ENCODE data around the gene RABEP2. TPM values are rescaled to one million over a fixed set of nuclear protein-coding genes. Genes with fewer than 3 reads are reported as not detected.

Gene RABEP2
- total and polyA plus RNA-seq, 9 of the 15 experiments (the other 6 are each of a cell fraction or from before 2014, with no cell fraction given), result 0.15 to 13.4 (median 3.5) TPM

GRCh38 chr16:28950648-28951409, 25.8 kb upstream of the RABEP2 start, which contains the start of gene NFATC2IP (continued):
- TF ChIP-seq ZNF184 (CRISPR knock-in tag; IDR thresholded peaks at IDR 0.05), result no peak
- TF ChIP-seq ZNF354B (CRISPR knock-in tag; IDR thresholded peaks at IDR 0.05), result no peak
- TF ChIP-seq BMI1 (IDR thresholded peaks at IDR 0.05; ENCODE audit: low read length), result no peak
- TF ChIP-seq RAD51 (IDR thresholded peaks at IDR 0.05; ENCODE audit: borderline replicate concordance, low read depth), result no peak
- TF ChIP-seq ZNF407 (IDR thresholded peaks at IDR 0.05; ENCODE audit: low read depth), result no peak
- TF ChIP-seq ZBTB17 (CRISPR knock-in tag; IDR thresholded peaks at IDR 0.05), result no peak
- peak; percentile 97 for TF ChIP-seq ELF1 (tag; IDR thresholded peaks at IDR 0.05)
- peak; percentile 45 for TF ChIP-seq USF1 (CRISPR knock-in tag; IDR thresholded peaks at IDR 0.05)
- no peak for TF ChIP-seq NFE2L1 (tag; IDR thresholded peaks at IDR 0.05; ENCODE audit: borderline replicate concordance, low read depth)
- no peak for TF ChIP-seq BCOR (IDR thresholded peaks at IDR 0.05)
- peak; percentile 93 for TF ChIP-seq ARID3A (IDR thresholded peaks at IDR 0.05; ENCODE audit: borderline replicate concordance, low read depth, low read length)
- TF ChIP-seq ETS1 (conservative IDR thresholded peaks at IDR 0.05; ENCODE audit: control insufficient read depth, low read depth, low read length), result 0 out of 2 replicates have a peak, but pooled peaks have one; percentile 64
